NOMO-1 treated with dmso at 0.1 percent for 144 hours (cell line): Measurements from ENCODE around the gene MAG.

Experiments
- DNase-seq: peaks from one replicate; lab custom pipeline; 2025; ENCODE audit not compliant: unreplicated experiment; lab: John Stamatoyannopoulos, UW

Gene MAG

GRCh38 chr19:35291916-35292315 lies at the start of gene MAG:
TSS of gene MAG (plus strand) at chr19:35292161. CDS start at chr19:35295409, 3,248 bp downstream.
- DNase-seq = no peak

- DNase-seq = no peak
Measured at GRCh38 chr19:35246466-35247092, 45.4 kb upstream of the MAG start.

GRCh38 chr19:35247526-35248309 lies 44.2 kb upstream of the MAG start:
- no peak for DNase-seq

GRCh38 chr19:35248310-35249145 lies 43.4 kb upstream of the MAG start, which contains the start of gene LSR:
TSS of gene LSR (plus strand) at chr19:35249002. CDS start at chr19:35249023, 21 bp downstream.
- DNase-seq = no peak

GRCh38 chr19:35249146-35249847 lies 42.7 kb upstream of the MAG start:
- DNase-seq = no peak

- DNase-seq = no peak
Measured at GRCh38 chr19:35249848-35250711, 41.9 kb upstream of the MAG start.

GRCh38 chr19:35251456-35251855 lies 40.5 kb upstream of the MAG start:
- DNase-seq = no peak

- DNase-seq = no peak
Measured at GRCh38 chr19:35253316-35254286, 38.4 kb upstream of the MAG start.

- no peak for DNase-seq
Measured at GRCh38 chr19:35254341-35255297, 37.3 kb upstream of the MAG start.

GRCh38 chr19:35256566-35256965 lies 35.4 kb upstream of the MAG start:
- DNase-seq = no peak

GRCh38 chr19:35257113-35257461 lies 34.9 kb upstream of the MAG start:
- DNase-seq = no peak

- no peak for DNase-seq
Measured at GRCh38 chr19:35260694-35261304, 31.2 kb upstream of the MAG start.

GRCh38 chr19:35261356-35262100 lies 30.4 kb upstream of the MAG start:
- no peak for DNase-seq

GRCh38 chr19:35262101-35262761 lies 29.7 kb upstream of the MAG start:
- no peak for DNase-seq

GRCh38 chr19:35264268-35265125 lies 27.5 kb upstream of the MAG start:
- no peak for DNase-seq
